Liver (tissue), 3 donors: ENCODE measurements around the gene TXNDC12.

Experiments
- ATF3 ChIP-seq: IDR thresholded peaks from 2 replicates; pipeline ENCODE4 v1.6.1; 2016; ENCODE audit warnings: antibody characterized with exemption
- CTCF ChIP-seq: fragments of 150-350 bp; IDR thresholded peaks from 2 replicates; pipeline ENCODE4 v1.5.1; 2017; ENCODE audit warnings: improper control_type of control experiment, low read depth, low read length; ENCODE audit not compliant: missing input control
- EGR1 ChIP-seq, 2 donors: IDR thresholded peaks; 2 replicates each; pipeline ENCODE4 v1.6.1; 2016 to 2018; ENCODE audit warnings: antibody characterized with exemption in 2 of 2, low read depth in 2 of 2
- FOXA1 ChIP-seq: IDR thresholded peaks from 2 replicates; pipeline ENCODE4 v1.6.1; 2016; ENCODE audit warnings: antibody characterized with exemption
- FOXA2 ChIP-seq: IDR thresholded peaks from 2 replicates; pipeline ENCODE4 v1.6.1; 2016; ENCODE audit warnings: antibody characterized with exemption
- GABPA ChIP-seq, 2 donors: IDR thresholded peaks in 1 of 2; conservative IDR thresholded peaks in 1 of 2; 2 replicates each; pipeline ENCODE4 v1.6.1; 2016; ENCODE audit warnings: antibody characterized with exemption in 2 of 2, mild to moderate bottlenecking in 1 of 2, moderate library complexity in 1 of 2
- JUND ChIP-seq, 2 donors: IDR thresholded peaks; 2 replicates each; pipeline ENCODE4 v1.6.1; 2016; ENCODE audit warnings: antibody characterized with exemption in 2 of 2
- MAX ChIP-seq: IDR thresholded peaks from 2 replicates; pipeline ENCODE4 v1.6.1; 2016; ENCODE audit warnings: antibody characterized with exemption
- RAD21 ChIP-seq, 2 donors: IDR thresholded peaks; 2 replicates each; pipeline ENCODE4 v1.6.1; 2016; ENCODE audit warnings: antibody characterized with exemption in 2 of 2, mild to moderate bottlenecking in 2 of 2
- SP1 ChIP-seq: IDR thresholded peaks from 2 replicates; pipeline ENCODE4 v1.6.1; 2018; ENCODE audit warnings: antibody characterized with exemption, mild to moderate bottlenecking
- TAF1 ChIP-seq: conservative IDR thresholded peaks from 2 replicates; pipeline ENCODE4 v1.6.1; 2016; ENCODE audit warnings: antibody characterized with exemption, mild to moderate bottlenecking
- YY1 ChIP-seq: IDR thresholded peaks from 2 replicates; pipeline ENCODE4 v1.6.1; 2016; ENCODE audit warnings: antibody characterized with exemption, mild to moderate bottlenecking
- ZBTB33 ChIP-seq: IDR thresholded peaks from 2 replicates; pipeline ENCODE4 v1.6.1; 2016; ENCODE audit warnings: antibody characterized with exemption
- donor health status: healthy.
- donor health status: healthy.

GRCh38 chr1:52055066-52055865, at the start of gene TXNDC12:
- TF ChIP-seq JUND (IDR thresholded peaks at IDR 0.05) (peak; percentile 55 to 57), CTCF (no peak), TAF1 (no peak), ZBTB33 (peak; percentile 51), RAD21 (IDR thresholded peaks at IDR 0.05) (peak in 1 of 2 donors; percentile 38), FOXA2 (no peak), GABPA (IDR thresholded peaks at IDR 0.05 in 1 of 2, conservative IDR thresholded peaks at IDR 0.05 in 1 of 2) (peak; percentile 75 to 92), ATF3 (peak; percentile 91), SP1 (peak; percentile 55), YY1 (peak; percentile 67), EGR1 (IDR thresholded peaks at IDR 0.05; ENCODE audit: low read depth in 2 of 2) (peak; percentile 9 to 60), MAX (peak; percentile 45), FOXA1 (no peak)
